ENCODE results near the gene PLXNA1.

DNA sequence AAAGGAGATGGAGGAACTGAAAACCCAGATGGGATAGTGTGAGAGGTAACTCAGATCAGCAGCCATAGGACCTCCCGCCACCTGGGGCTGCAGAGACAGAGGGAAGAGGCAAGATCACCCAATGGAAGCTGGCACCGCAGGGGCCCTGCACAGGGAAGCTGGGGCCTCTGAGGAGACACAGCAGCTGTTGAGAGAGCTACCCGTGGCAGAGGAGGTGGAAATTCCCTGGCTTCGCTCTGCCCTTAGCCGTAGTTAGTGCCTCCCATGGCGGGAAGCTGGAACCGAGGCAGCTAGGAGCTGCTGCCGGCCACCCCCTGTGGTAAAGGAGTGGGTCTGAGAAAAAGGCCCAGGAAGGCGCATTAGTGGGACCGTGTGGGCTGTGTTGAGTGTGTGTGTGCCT is 18.0 kb upstream of the PLXNA1 start:
- TF ChIP-seq, protein P1, sequence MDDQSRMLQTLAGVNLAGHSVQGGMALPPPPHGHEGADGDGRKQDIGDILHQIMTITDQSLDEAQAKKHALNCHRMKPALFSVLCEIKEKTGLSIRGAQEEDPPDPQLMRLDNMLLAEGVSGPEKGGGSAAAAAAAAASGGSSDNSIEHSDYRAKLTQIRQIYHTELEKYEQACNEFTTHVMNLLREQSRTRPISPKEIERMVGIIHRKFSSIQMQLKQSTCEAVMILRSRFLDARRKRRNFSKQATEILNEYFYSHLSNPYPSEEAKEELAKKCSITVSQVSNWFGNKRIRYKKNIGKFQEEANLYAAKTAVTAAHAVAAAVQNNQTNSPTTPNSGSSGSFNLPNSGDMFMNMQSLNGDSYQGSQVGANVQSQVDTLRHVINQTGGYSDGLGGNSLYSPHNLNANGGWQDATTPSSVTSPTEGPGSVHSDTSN (IDR thresholded peaks at IDR 0.05) = no peak
- TF ChIP-seq, protein P2, sequence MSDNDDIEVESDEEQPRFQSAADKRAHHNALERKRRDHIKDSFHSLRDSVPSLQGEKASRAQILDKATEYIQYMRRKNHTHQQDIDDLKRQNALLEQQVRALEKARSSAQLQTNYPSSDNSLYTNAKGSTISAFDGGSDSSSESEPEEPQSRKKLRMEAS (IDR thresholded peaks at IDR 0.05; ENCODE audit: low read depth) = no peak
- TF ChIP-seq RCOR1 (IDR thresholded peaks at IDR 0.05; ENCODE audit: low read length) (no peak), RAD21 (IDR thresholded peaks at IDR 0.05; ENCODE audit: low read length) (no peak), TEAD4 (IDR thresholded peaks at IDR 0.05; ENCODE audit: borderline replicate concordance, insufficient read depth) (no peak), JUND (IDR thresholded peaks at IDR 0.05) (no peak), SMC3 (IDR thresholded peaks at IDR 0.05; ENCODE audit: low read depth, low read length) (no peak)
- TF ChIP-seq, protein P3, sequence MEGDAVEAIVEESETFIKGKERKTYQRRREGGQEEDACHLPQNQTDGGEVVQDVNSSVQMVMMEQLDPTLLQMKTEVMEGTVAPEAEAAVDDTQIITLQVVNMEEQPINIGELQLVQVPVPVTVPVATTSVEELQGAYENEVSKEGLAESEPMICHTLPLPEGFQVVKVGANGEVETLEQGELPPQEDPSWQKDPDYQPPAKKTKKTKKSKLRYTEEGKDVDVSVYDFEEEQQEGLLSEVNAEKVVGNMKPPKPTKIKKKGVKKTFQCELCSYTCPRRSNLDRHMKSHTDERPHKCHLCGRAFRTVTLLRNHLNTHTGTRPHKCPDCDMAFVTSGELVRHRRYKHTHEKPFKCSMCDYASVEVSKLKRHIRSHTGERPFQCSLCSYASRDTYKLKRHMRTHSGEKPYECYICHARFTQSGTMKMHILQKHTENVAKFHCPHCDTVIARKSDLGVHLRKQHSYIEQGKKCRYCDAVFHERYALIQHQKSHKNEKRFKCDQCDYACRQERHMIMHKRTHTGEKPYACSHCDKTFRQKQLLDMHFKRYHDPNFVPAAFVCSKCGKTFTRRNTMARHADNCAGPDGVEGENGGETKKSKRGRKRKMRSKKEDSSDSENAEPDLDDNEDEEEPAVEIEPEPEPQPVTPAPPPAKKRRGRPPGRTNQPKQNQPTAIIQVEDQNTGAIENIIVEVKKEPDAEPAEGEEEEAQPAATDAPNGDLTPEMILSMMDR (IDR thresholded peaks at IDR 0.05) = no peak
- TF ChIP-seq, protein P4, sequence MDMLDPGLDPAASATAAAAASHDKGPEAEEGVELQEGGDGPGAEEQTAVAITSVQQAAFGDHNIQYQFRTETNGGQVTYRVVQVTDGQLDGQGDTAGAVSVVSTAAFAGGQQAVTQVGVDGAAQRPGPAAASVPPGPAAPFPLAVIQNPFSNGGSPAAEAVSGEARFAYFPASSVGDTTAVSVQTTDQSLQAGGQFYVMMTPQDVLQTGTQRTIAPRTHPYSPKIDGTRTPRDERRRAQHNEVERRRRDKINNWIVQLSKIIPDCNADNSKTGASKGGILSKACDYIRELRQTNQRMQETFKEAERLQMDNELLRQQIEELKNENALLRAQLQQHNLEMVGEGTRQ (IDR thresholded peaks at IDR 0.05; ENCODE audit: borderline replicate concordance, low read depth, low read length) = no peak

Data from SK-N-SH (cell line).